Breast epithelium (tissue), 4 donors: ENCODE measurements around the gene C16orf86. TPM values are rescaled to one million over a fixed set of nuclear protein-coding genes. Genes with fewer than 3 reads are reported as not detected.

Experiments
- DNase-seq, 2 donors: peaks; one replicate each; pipeline ENCODE4 v3.0.0-alpha.2; 2019; ENCODE audit warnings: low spot score in 2 of 2
- H3K27ac ChIP-seq, 2 donors: fragments of 200-600 bp; sonication (generic) in 1 of 2; one replicate each; pipeline ENCODE4 v1.5.1; 2016 to 2019; ENCODE audit warnings: mild to moderate bottlenecking in 1 of 2
- H3K27me3 ChIP-seq, 2 donors: fragments of 200-600 bp; sonication (generic) in 1 of 2; one replicate each; pipeline versions ENCODE4 v1.5.1 to v1.6.0; 2017 to 2019; ENCODE audit warnings: control low read depth in 1 of 2, mild to moderate bottlenecking in 1 of 2
- H3K36me3 ChIP-seq: fragments of 200-600 bp; one replicate; pipeline ENCODE4 v1.5.1; 2019
- H3K4me1 ChIP-seq, 2 donors: fragments of 200-600 bp; sonication (generic); one replicate each; pipeline ENCODE4 v1.5.1; 2016 to 2019; ENCODE audit warnings: control low read depth in 1 of 2
- H3K4me3 ChIP-seq, 3 donors: fragments of 200-600 bp; sonication (generic); 1 replicate in 2 of 3; 2 replicates in 1 of 3; pipeline ENCODE4 v1.5.1; 2016 to 2019; ENCODE audit warnings: mild to moderate bottlenecking in 3 of 3, moderate library complexity in 2 of 3
- H3K9me3 ChIP-seq, 2 donors: fragments of 200-600 bp; sonication (generic) in 1 of 2; one replicate each; pipeline ENCODE4 v1.5.1; 2016 to 2019; ENCODE audit warnings: control low read depth in 1 of 2
- POLR2A ChIP-seq: fragments of 450-650 bp; IDR thresholded peaks from one replicate; pipeline ENCODE4 v1.6.1; 2016; ENCODE audit warnings: antibody characterized with exemption, mild to moderate bottlenecking, moderate library complexity
- POLR2AphosphoS5 ChIP-seq, 3 donors: sonication (generic); formaldehyde crosslinking; IDR thresholded peaks; one replicate each; pipeline ENCODE4 v1.6.1; 2017; ENCODE audit warnings: antibody characterized with exemption in 3 of 3
- intact Hi-C: fragments of 100-400 bp; cut with DNase I; formaldehyde crosslinking; loops from one replicate; pipeline ENCODE4 v1.15.1; 2023; ENCODE audit warnings: low total_unique reads
- total RNA-seq, 3 donors: library from RNA; depleted of rRNA; stranded (reverse); fragments of >200 nt; gene quantifications; one replicate each; pipeline ENCODE4 v1.1.0, GENCODE V29; 2016
- TF ChIP-seq, protein P1 (sequence below), 3 donors: fragments of 450-650 bp; IDR thresholded peaks; one replicate each; pipeline ENCODE4 v1.5.1; 2016 to 2017; ENCODE audit warnings: antibody characterized with exemption in 3 of 3, mild to moderate bottlenecking in 3 of 3, moderate library complexity in 3 of 3

C16orf86 gene
- total RNA-seq, 3 donors from 2014 or later, result 7.2 to 18.1 (median 11.1) TPM

DNA sequence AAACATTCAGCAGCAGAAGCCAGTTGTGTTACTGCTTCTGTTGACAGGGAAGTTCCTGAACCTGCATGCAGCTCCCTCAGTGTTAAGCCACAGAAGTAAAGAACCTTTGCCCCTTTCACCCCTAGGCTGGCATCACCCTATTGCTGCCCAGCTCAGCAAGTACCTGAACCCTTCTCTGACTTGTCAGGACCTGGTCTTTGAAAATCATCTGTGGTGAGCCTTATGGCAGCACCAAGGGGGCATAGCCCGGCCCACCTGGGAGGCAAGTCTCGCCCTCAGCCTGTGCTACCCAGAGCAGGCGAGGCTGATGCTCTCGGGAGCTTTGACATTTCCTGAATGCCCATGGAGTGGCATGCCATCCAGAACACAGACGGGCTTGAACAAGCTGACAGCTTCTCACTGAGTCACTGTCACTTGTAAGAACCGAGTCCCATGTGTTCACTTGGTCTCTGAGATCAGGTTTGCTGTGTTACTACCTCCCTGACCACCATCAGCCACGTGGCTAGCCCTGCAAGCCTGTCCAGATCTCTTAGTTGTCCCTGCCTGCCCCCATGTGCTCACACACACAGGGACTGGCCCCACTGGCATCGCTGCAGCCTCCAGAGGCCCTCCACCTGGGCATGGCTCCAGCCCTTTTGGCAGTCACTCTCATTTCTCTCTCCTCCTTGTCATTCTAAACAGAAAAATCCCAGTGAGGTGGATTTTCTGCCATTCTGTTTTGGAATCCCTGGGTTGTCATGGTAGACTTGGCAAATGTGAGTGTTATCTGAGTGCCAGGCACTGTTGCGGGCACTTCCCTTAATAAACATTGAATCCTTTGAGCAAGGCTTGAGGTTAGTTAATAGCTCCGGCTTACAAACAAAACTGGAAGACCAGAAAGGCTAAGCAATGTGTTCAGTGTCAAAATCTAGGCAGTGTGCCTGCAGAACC, 24.6 kb upstream of the C16orf86 start:
- Histone ChIP-seq H3K27ac (peak overlapping the region in 1 of 2 donors; percentile 21), H3K9me3 (no peaks in the 10 kb centered on the region), H3K4me1 (no peaks in the 10 kb centered on the region), H3K27me3 (peaks cover 0 to 26% of the 10 kb centered on the region in 2 donors), H3K36me3 (peaks cover 4% of the 10 kb centered on the region), H3K4me3 (no peak overlapping the region)
- peak in 1 of 2 donors; percentile 51 for DNase-seq
- intact Hi-C loops, result no loop called here
- no peak for TF ChIP-seq POLR2A
- TF ChIP-seq, protein P1, sequence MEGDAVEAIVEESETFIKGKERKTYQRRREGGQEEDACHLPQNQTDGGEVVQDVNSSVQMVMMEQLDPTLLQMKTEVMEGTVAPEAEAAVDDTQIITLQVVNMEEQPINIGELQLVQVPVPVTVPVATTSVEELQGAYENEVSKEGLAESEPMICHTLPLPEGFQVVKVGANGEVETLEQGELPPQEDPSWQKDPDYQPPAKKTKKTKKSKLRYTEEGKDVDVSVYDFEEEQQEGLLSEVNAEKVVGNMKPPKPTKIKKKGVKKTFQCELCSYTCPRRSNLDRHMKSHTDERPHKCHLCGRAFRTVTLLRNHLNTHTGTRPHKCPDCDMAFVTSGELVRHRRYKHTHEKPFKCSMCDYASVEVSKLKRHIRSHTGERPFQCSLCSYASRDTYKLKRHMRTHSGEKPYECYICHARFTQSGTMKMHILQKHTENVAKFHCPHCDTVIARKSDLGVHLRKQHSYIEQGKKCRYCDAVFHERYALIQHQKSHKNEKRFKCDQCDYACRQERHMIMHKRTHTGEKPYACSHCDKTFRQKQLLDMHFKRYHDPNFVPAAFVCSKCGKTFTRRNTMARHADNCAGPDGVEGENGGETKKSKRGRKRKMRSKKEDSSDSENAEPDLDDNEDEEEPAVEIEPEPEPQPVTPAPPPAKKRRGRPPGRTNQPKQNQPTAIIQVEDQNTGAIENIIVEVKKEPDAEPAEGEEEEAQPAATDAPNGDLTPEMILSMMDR (IDR thresholded peaks at IDR 0.05), result no peak
- no peak for TF ChIP-seq POLR2AphosphoS5 (IDR thresholded peaks at IDR 0.05)

DNA sequence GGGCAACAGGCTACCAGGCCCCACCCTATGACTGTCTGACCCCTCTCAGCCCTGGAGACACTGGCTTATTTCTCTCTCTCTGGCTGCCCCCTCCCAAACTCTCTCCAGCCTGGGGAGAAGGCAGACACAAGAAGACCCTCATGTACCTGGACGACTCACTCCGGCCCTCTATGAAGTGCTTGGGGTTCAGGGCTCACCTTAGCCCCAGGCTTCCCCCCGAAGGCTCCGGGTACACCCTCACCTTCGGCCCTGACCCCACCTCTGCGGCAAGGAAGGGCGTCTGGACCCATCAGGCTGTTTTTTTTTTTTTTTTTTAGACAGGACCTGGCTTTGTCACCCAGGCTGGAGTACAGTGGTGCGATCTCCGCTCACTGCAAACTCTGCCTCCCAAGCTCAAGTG, 22.6 kb upstream of the C16orf86 start:
- Histone ChIP-seq H3K9me3 (no peaks in the 10 kb centered on the region), H3K27me3 (peaks cover 15 to 46% of the 10 kb centered on the region in 2 donors), H3K36me3 (no peaks in the 10 kb centered on the region), H3K27ac (no peak overlapping the region), H3K4me1 (no peaks in the 10 kb centered on the region), H3K4me3 (no peak overlapping the region)
- TF ChIP-seq POLR2AphosphoS5 (IDR thresholded peaks at IDR 0.05) (no peak), POLR2A (no peak)
- TF ChIP-seq, protein P1 (IDR thresholded peaks at IDR 0.05), result no peak
- intact Hi-C loops, result no loop called here
- no peak for DNase-seq

DNA sequence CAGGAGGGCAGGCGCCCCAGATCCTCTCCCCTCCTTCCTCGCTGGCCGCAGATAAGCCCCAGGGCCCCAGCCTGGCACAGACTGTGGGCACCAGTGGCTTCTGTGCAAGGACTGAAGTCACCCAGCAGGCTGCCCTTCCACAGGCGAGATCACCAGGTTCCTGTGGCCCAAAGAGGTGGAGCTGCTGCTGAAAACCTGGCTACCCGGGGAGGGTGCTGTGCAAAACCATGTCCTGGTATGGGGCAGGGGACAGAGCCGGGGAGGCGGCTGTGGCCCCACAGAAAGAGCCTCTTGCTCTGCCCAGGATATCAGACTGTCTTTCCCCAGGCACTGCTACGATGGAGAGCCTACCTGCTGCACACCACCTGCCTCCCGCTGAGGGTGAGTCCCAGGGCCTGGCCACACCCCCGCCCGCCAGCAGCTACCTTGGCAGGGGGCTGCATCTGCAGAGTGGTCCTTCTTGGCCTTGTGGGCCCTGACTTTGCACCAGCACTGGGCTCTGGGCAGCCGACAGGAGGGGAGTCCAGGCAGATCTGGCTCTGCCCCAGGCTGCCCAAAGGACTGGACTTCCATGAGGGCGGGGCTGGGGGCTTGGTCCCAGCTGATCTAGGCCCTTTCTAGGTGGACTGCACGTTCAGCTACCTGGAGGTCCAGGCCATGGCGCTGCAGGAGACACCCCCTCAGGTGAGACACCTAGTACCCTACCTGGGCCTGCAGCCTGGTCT, 21.1 kb upstream of the C16orf86 start:
- peak overlapping the region in 2 of 3 donors; percentile 34 to 61 for H3K4me3 ChIP-seq
- TF ChIP-seq, protein P1 (IDR thresholded peaks at IDR 0.05), result no peak
- TF ChIP-seq POLR2A (no peak), POLR2AphosphoS5 (IDR thresholded peaks at IDR 0.05) (no peak)

DNA sequence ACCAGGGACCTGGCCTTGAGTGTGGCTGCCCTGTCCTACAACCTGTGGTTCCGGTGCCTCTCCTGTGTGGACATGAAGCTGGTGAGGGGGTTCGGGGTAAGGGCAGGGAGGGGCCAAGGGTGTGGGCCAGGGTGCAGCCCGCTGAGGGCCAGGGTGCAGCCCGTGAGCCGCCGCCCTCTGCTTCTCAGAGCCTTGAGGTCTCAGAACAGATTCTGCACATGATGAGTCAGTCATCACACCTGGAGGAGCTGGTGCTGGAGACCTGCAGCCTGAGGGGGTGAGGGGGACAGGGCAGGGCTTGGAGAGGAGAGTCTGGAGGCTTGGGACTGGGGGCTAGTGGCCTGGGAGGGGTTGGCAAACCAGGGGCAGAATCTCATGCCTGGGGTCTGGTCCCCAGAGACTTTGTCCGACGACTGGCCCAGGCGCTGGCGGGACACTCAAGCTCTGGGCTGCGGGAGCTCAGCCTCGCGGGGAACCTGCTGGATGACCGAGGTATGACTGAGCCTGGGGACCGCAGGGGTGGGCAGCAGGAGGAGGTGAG, 19.4 kb upstream of the C16orf86 start:
- Histone ChIP-seq H3K4me1 (no peaks in the 10 kb centered on the region), H3K9me3 (no peaks in the 10 kb centered on the region), H3K4me3 (no peak overlapping the region), H3K27me3 (peaks cover 20 to 70% of the 10 kb centered on the region in 2 donors), H3K27ac (no peak overlapping the region), H3K36me3 (no peaks in the 10 kb centered on the region)
- no peak for TF ChIP-seq POLR2AphosphoS5 (IDR thresholded peaks at IDR 0.05)
- TF ChIP-seq, protein P1 (IDR thresholded peaks at IDR 0.05), result no peak
- no peak for TF ChIP-seq POLR2A
- DNase-seq, result no peak
- intact Hi-C loops, result no loop called here

More for the DNA sequence above, 21.1 kb upstream of the C16orf86 start:
- H3K27me3 ChIP-seq, result peaks cover 17 to 60% of the 10 kb centered on the region in 2 donors
- H3K36me3 ChIP-seq, result no peaks in the 10 kb centered on the region
- H3K4me1 ChIP-seq, result no peaks in the 10 kb centered on the region
- H3K27ac ChIP-seq, result no peak overlapping the region
- H3K9me3 ChIP-seq, result no peaks in the 10 kb centered on the region
- intact Hi-C loops, result no loop called here
- DNase-seq, result no peak
